ENCODE data around the gene SLC35F3.

GRCh38 chr1:233945979-233946378 lies 41.5 kb downstream of the SLC35F3 start:
- TF ChIP-seq, protein P1, sequence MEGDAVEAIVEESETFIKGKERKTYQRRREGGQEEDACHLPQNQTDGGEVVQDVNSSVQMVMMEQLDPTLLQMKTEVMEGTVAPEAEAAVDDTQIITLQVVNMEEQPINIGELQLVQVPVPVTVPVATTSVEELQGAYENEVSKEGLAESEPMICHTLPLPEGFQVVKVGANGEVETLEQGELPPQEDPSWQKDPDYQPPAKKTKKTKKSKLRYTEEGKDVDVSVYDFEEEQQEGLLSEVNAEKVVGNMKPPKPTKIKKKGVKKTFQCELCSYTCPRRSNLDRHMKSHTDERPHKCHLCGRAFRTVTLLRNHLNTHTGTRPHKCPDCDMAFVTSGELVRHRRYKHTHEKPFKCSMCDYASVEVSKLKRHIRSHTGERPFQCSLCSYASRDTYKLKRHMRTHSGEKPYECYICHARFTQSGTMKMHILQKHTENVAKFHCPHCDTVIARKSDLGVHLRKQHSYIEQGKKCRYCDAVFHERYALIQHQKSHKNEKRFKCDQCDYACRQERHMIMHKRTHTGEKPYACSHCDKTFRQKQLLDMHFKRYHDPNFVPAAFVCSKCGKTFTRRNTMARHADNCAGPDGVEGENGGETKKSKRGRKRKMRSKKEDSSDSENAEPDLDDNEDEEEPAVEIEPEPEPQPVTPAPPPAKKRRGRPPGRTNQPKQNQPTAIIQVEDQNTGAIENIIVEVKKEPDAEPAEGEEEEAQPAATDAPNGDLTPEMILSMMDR (IDR thresholded peaks at IDR 0.05), result no peak
- TF ChIP-seq POLR2A (IDR thresholded peaks at IDR 0.05), result no peak
- TF ChIP-seq POLR2AphosphoS5 (IDR thresholded peaks at IDR 0.05), result no peak

Measured in suprapubic skin (tissue), 4 donors.